A549 treated with RU486 at 1 μM for 4 hours (cell line): Measurements from ENCODE around the gene INA. TPM values are rescaled to one million over a fixed set of nuclear protein-coding genes. Genes with fewer than 3 reads are reported as not detected.

ENCODE experiments used
- total RNA-seq: library from RNA; stranded (reverse); fragments of 200-300 nt; extraction: Qiagen RNA extraction; gene quantifications from 5 replicates; pipeline ENCODE4 v1.2.3, GENCODE V29; 2022; ENCODE audit warnings: low read depth

Gene INA
- 22.5 to 30.0 TPM (median 26.3 TPM) in 5 replicates for total RNA-seq

GRCh38 chr10:103276896-103277712, at the start of gene INA:
Gene INA (plus strand): TSS chr10:103277138. CDS start chr10:103277212, 74 bp downstream.

GRCh38 chr10:103245587-103245986, 31.4 kb upstream of the INA start, which contains the start of gene RPEL1:
Gene RPEL1 (plus strand): TSS chr10:103245887. CDS start chr10:103245997, 110 bp downstream.

Other genes with a start within 250 kb of the INA start
- 71.5 to 95.9 TPM (median 83.3 TPM) in 5 replicates for gene NT5C2, start 83.9 kb upstream of the INA start, total RNA-seq
- gene RPEL1, start 31.3 kb upstream of the INA start, total RNA-seq: 0.08 TPM in 1 of 5 replicates, not detected in the others
- gene PCGF6, start 74.0 kb downstream of the INA start, total RNA-seq: 7.7 to 15.1 TPM (median 13.2 TPM) in 5 replicates
- 2.4 to 4.4 TPM (median 3.6 TPM) in 5 replicates for gene TAF5, start 90.8 kb downstream of the INA start, total RNA-seq
- gene ATP5MK, start 119.3 kb downstream of the INA start, total RNA-seq: 250 to 552 TPM (median 478 TPM) in 5 replicates
- gene PDCD11, start 119.5 kb downstream of the INA start, total RNA-seq: 37.8 to 40.9 TPM (median 40.0 TPM) in 5 replicates
- 4.3 to 6.6 TPM (median 5.1 TPM) in 5 replicates for gene CALHM2, start 175.2 kb downstream of the INA start, total RNA-seq
- not detected in 5 replicates for gene CALHM1, start 181.8 kb downstream of the INA start, total RNA-seq
- gene CALHM3, start 202.1 kb downstream of the INA start, total RNA-seq: 0.35 to 0.53 TPM (median 0.41 TPM) in 5 replicates
- 0.18 to 0.83 TPM (median 0.35 TPM) in 5 replicates for gene NEURL1, start 216.6 kb downstream of the INA start, total RNA-seq